H4 (cell line): ENCODE measurements around the gene EMP3. TPM values are rescaled to one million over a fixed set of nuclear protein-coding genes. Genes with fewer than 3 reads are reported as not detected.
A peak's percentile ranks its signal among the peaks of the same experiment; 100 is the strongest.
"Not testable (repeated sequence)": the region's sequence is repeated elsewhere in the genome, so short reads cannot be mapped to it uniquely, and the experiment has no call there.

Experiments
- DNase-seq: peaks from one replicate; pipeline ENCODE4 v3.0.0-alpha.2; 2015; ENCODE audit warnings: low spot score
- total RNA-seq: library from RNA; depleted of rRNA; stranded (reverse); fragments of >200 nt; shearing (Covaris generic); gene quantifications from 2 replicates; pipeline ENCODE4 v1.2.3, GENCODE V29; 2014

The EMP3 gene
- total RNA-seq, 1 experiment from 2014 or later: 150 TPM

DNA sequence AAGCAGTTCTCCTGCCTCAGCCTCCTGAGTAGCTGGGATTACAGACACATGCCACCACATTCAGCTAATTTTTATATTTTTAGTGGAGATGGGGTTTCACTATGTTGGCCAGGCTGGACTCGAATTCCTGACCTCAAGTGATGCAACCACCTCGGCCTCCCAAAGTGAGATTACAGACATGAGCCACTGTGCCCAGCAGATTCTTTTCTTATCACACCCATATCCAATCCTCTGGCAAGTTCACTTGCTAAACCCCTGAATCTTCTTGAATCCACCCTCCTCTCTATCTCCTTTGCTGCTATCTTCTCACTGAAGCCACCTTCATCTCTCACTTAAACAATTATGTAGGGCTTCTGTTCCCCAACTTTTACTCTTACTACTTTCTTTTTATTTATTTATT lies 20.8 kb downstream of the EMP3 start:
- DNase-seq: no peak

DNA sequence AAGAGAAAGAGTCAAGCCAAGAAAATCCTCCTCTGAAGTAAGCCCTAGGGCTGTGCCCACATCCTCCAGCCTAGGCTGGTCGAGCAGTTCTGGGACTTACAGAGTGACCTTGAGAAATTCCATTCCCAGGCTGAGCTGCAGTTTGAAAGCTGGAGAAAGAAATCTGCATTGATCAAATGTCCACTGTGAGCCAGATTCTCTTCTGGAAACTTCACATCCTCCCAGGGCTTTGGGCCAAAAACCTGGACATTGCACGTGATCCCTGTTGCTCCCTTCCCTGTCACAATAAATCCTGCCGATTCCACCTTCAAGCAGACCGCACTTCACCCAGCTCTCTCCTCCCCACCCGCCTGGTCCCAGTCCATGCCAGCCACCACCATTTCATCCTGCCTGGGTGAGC lies 22.7 kb downstream of the EMP3 start:
- no peak for DNase-seq

DNA sequence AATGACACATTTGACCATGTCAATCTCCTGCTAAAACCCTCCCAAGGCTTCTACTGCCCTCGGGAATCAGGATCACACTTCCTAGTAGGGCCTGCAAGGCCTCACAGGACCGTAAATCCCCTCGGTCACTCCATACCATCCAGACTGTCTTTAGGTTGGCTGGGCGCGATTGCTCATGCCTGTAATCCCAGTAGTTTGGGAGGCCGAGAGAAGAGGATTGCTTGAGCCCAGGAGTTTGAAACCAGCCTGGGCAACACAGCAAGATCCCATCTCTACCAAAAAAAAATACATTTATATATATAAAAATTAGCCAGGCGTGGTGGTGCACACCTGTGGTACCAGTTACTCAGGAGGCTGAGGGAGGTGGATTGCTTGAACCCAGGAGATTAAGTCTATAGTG lies 23.4 kb downstream of the EMP3 start:
- no peak for DNase-seq

DNA sequence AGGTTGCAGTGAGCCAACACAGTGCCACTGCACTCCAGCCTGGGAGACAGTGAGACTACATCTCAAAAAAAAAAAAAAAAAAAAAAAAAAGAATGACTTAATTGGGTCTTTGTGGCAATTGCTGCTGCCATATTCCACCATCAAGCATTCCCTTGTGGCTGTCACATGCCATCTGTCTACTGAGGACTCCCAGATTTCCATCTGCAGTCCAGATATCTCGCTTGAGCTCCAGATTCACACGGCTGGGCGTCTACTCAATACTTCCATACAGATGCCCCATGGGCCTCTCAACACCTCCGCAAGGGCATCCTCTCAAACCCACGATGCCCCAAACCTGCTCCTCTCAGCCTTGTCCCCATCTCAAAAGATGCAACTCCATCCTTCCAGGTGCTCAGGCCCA lies 25.5 kb downstream of the EMP3 start:
- DNase-seq: no peak

DNA sequence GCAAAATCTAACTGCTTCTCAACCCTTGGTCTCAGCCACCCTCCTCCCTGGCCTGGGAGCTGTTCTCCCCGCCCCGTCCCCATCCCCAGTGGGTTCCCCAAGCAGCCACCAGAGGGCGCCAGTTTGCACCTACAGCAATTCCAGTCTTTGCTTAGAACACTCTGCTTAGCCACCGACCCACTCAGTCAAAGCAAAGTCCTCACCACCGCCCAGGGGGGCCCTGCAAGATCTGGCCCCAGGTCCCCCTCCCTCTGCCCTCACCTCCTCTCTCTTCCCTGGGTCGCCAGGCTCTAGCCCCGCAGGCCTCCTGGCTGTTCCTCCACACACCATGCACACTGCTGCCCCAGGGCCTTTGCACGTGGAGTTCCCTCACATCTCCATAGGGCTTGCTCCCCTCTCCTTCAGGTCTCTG lies 26.0 kb downstream of the EMP3 start:
- peak; percentile 54 for DNase-seq

DNA sequence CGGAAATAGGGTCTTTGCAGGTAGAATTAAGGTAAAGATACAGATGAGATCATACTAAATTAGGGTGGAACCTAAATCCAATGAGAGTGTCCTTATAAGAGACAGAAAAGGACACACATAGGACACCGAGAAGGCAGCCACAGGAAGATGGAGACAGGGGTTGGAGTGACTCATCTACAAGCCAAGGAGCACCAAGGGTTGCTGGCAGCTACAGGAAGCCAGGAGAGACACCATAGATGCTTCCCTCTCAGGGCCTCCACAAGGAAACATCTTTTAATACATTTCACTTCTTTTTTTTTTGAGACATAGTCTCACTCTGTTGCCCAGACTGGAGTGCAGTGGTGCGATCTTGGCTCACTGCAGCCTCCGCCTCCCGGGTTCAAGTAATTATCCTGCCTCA lies 28.3 kb downstream of the EMP3 start:
- no peak for DNase-seq

DNA sequence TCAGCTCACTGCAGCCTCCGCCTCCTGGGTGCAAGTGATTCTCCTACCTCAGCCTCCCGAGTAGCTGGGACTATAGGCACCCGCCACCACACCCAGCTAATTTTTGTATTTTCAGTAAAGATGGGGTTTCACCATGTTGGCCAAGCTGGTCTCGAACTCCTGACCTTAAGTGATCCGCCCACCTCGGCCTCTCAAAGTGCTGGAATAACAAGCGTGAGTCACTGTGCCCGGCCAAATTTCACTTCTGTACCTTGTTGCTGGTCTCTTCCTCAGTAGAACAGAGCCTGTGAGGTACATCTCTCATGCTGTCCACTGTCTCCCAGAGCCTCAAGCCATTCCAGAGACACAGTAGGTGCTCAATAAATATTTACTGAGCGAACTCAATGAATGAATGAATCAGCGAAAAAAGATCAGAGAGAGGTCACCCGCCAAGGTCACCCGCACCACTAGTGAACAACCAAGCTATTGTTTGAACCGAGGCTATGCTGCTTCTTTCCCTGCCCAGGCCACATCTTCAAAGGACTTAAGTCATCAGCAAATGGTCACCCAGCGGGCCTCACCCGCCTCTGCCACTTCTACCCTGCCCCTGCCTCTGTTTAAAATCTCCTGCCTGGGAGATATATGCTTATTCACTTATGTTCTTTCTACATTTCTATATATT lies 29.1 kb downstream of the EMP3 start:
- DNase-seq: peak; percentile 71

DNA sequence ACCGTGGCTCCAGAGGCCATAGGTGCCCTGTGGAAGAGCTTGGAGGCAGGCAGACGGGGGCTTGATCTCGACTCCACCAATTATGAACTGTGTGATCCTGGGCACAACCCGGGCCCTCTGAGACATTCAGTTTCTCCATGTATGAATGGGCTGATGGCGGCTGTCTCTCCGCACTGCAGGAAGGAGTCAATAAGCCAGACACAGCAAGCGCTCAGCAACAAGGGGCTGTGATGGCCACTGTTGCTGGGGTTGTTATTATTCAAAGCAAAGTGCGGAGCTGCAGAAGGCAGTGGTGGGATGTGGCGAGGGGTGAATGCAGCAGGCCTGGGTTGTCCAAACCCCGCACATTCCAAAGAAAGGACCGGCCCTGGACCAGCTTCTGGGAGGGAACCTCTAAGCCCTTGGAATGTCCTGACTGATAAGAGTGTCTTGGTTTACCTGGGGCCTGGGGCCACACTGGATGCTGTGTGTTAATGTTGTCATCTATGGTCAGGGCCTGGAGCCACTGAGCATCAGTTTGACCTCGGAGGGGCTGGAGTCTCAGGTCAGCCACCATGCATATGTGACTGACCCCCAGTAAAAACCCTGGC lies 30.1 kb downstream of the EMP3 start:
- no peak for DNase-seq

DNA sequence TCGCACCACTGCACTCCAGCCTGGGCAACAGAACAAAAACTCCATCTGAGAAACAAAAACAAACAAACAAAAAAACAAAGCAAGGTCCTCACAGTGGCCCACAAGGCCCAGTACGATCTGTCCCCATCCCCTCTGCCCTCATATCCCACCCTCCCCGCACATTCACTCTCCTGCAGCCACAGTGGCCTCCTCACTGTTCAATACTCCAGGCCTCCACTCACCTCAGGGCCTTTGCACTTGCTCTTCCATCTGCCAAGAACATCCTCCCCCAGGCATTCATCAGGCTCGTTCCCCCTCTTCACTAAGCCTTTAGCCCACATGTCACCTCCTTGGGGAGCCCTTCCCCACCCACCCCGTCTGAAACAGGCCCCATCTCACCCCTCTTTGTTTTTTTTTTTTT lies 33.8 kb downstream of the EMP3 start:
- no peak for DNase-seq

DNA sequence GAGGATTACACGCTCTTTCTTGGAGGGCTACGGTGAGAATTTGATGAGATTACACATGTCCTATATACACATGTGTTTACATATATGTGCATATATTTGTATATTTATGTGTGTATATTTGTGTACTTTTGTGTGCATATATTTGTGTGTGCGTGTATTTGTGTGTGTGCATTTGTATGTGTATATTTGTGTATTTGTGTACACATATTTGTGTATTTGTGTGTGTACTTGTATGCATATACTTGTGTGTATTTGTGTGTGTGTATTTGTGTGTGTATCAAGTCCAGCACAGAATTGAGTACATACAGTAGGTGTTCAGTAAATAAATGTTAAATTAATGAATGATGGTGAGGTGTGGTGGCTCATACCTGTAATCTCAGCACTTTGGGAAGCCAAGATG lies 36.6 kb downstream of the EMP3 start:
- no peak for DNase-seq

DNA sequence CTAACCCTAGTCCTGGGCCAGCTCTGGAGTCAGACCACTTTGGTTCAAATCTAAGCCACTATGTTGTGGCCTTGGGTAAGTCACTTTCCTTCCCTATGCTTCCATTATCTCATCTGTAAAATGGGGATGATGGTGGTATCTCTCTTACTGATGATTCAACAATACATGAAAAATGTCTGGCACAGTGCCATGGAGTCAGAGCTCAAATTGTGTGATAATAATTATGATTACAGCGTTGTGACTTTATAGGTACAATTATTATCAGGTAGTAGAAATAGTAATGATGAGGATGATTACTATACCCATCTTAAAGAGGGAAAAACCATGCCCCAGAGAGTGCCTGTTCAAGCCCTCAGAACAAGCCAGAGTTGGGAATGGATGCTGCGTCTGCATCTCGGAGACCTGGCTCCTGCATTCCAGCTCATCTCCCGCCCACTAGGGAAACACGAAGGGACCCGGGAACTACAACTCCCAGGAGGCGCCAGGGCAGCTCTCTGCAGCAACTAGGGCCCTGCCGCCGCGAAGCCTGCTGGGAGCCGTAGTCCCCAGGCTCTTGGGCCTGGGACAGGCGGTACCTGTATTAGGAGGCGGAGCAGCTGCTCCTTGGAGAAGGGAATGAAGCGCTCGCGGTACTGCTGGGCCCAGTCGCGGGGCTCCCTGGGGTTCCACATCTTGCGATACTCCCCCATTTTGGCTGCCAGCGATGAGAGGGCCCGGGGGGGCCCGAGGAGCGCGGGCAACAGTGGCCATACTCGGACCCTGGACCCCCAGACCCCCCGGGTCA lies 37.6 kb downstream of the EMP3 start:
- DNase-seq: peak; percentile 97

DNA sequence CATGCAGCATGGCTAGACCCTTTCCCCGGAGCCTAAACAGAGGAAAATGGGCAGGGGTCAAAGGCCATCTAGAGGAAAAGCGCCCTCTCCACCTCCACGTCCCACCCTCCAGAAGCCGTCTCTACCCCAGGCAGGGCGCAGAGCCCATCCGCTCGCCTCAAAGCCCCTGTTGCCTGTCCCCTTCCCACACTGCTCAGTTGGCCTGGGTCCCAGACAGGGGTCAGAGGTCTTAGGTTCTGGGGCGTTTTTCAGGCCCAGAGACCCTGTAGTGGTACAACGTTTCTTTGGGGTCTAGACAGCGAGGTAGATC lies 38.1 kb downstream of the EMP3 start:
- DNase-seq: no peak

DNA sequence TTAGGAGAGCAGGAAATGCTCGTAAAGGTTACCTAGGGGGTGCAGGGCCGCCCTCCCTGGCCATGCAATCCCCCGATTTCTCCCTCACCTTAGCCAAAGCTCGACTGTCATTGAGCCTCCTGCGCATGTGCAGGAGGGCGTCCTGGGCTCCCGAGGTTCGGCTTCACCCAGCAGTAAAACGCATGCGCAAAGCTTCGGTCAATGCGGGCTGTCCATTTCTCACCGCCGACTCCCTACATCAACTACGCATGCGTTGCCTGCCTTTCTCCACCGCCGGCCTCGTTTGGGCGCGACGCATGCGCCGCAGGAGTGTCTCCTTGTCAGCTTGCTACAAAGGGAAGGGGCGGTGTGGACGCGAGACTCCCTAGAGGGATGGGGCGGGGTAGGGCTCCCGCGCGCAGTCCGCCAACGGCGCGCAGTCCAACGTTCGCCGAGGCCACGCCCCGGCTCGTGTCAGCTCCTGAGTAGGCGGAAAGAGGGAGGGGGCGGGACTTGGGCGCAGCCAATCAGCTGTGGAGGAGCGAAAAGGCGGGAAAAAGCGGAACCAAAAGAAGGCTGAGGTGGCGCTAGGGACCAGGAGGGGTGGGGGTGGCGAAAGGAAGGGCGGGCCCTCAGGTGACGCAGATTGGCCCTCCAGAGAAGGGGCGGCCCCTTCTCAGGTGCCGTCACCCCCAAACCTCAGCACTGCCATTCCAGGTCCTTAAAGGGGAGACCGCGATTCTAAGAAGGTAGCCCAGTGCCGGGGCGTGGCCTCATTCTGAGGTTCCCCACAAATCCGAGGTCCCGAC lies 38.7 kb downstream of the EMP3 start, which contains the start of the genes SYNGR4 and TMEM143:
SYNGR4 (plus strand) TSS at position 558 of the 788 bp plus-strand sequence. CDS start 1,476 bp downstream, outside the sequence.
TMEM143 (minus strand) TSS at position 131 of the 788 bp plus-strand sequence; CDS start at position 111, 20 bp downstream.
- DNase-seq: peak; percentile 100

DNA sequence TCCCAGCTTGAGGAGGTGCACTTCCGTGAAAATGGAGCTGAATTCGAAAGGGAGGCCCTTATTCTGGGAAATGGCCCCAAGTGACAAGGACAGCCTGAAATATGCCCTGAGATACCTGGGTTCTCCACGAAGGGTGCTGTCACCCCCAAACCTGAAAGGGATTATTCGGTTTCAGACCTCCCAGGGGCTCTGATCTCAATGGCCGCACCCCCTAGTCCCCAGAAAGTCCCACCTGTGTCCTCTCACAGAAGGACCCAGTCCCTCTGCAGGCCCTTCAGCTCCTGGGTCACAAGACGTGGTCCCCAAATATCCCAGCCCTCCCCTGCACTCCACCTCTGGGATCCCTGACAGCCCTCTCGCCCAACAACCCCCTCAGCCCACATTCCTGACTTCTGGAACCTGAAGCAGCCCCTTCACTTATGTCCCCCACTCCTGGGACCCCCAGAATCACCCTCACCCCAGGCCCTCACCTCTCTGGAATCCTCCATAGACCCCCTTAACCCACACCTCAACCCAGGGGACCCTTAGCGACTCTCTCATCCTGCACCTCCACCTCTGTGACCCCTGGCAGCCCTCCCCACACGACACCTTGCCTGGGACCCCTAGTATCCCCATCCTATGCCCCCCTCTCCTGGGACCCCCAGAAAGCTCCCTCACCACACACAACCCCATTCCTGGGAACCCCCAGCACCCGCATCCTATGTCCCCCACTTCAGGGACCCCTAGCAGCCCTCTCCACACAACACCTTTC lies 39.4 kb downstream of the EMP3 start:
- DNase-seq: no peak

DNA sequence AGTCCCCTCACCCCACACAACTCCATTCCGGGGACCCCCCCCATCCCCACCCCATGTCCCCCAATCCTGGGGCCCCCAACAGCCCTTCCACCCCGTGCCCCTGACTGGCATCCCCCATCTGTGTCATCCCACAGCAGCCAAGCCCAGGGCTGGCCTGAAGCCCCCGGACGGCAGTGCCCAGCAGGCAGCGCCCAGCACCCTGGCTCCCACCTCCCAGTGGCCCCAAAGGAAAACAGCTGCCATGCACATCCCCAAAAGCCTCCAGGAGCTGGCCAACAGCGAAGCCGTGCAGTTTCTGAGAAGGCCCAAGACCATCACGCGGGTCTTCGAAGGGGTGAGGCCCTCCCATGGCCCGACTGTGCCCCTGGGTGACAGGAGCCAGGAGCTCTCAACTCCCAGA lies 40.2 kb downstream of the EMP3 start:
- DNase-seq: no peak

DNA sequence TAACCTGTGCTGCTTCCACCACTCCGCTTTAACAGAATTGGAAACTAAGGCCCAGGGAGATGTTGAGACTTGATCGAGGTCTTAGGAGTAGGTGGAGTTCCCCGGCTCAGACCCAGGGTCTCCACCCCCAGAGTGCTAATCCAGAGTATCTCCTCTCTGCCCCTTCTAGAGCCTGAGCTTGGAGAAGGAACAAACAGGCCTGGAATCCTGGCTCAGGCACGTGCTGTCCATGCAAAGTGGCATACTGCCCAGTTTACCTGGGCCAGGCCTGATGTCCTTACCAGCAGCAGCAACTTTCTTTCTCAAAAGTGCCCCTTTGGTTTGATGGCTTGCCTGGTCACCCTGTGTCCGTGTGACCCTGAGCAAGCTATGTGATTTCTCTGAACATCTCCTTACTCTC lies 42.5 kb downstream of the EMP3 start:
- no peak for DNase-seq

DNA sequence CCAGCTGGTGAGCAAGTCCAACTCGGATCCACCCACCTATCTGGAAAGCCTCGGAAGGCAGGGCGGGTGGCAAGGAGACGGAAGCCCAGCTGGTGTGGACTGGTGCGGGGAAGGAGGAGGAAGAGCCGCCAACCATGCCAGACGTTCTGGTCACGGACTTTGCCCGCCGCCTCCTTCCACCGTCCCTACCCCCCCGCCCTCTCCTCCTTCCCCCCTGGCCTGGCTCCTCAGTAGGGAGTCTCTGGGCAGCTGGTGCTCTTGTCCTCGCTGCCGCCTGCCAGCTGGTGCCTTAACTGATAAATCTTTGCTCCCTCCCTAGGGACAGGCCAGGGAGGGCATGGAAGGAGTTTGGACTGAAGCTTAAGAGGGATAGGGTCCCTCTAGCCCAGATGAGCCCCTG lies 43.6 kb downstream of the EMP3 start:
- DNase-seq: no peak

DNA sequence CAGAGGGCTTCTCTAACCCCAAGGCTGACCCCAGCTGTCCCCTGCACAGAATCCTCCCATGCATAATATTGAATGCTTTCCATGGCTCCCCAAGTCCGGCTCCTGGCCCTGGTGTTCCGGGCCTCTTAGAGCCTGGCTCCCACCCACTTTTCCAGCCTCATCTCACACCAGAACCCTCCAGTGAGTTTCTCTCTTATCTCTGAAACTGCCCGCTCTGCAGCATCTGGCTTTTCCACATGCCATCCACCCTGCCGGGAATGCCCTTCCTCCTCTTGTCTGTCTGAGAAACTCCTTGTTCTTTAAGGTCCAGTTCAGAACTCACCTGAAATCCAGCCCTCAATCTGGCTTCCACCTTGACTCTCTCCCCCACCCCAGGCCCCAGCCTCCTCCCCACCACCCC lies 45.6 kb downstream of the EMP3 start:
- no peak for DNase-seq

DNA sequence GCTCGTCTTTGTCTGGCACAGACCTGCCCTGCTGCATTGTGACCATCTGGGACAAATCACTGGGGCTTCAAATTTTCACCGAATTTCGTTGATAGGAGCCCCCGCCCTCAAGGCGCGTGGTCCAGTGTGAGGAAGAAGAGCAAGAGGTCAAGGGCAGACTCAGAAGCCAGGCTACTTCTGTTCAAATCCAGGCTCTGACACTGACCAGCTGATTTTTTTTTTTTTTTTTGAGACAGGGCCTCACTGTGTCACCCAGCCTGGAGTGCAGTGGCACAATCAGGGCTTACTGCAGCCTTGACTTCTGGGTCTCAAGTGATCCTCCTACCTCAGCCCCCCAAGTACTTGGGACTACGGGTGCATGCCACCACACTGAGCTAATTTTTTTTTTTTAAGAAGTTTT lies 46.0 kb downstream of the EMP3 start:
- DNase-seq: no peak

DNA sequence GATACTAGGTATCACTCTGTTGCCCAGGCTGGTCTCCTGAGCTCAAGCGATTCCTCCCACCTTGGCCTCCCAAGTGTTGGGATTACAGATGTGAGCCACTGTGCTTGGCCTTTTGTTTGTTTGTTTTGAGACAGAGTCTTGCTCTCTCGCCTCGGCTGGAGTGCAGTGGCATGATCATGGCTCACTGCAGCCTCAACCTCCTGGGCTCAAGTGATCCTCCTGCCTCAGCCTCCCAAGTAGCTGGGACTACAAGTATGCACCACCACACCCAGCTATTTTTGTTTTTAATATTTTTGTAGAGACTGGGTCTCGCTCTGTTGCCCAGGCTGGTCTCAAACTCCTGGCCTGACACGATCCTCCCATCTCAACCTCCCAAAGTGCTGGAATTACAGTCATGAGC lies 46.4 kb downstream of the EMP3 start:
- DNase-seq: not testable (repeated sequence)

DNA sequence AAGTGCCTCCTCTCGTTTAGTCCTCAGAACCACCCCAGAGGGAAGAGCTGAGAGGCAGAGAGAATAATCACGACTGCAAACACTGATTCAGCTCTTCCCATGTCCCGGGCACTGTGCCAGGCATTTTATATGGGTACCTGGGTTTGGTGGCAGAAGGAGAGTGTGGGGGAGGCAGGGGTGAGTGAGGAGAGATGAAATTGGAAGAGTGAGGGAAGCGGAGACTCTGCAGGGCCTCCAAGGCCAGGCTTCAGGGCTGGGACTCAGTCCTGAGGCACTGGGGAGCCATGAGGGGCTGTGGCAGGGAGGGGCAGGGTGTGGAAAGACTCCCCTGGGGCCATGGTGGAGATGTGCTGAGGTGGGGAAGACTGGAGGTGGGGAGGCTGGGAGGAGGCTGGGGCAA lies 47.6 kb downstream of the EMP3 start:
- DNase-seq: peak; percentile 60

DNA sequence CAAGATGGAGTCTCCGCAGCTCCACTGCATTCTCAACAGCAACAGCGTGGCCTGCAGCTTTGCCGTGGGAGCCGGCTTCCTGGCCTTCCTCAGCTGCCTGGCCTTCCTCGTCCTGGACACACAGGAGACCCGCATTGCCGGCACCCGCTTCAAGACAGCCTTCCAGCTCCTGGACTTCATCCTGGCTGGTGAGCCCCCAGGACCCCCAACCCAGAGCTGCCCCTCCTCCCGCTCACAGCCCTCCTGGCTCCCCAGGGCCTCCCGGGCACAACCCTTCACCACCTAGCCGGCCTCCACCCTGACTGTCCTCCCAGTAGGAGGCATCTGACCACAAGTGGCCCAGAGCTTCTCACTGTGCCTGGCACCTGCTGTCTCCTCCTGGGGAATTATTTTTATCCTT lies 48.2 kb downstream of the EMP3 start:
- no peak for DNase-seq
